Omental fat pad (tissue), 4 donors: Measurements from ENCODE around the gene ARID3A. TPM values are rescaled to one million over a fixed set of nuclear protein-coding genes. Genes with fewer than 3 reads are reported as not detected.

Source experiments
- ATAC-seq: fragments of 150-250 bp; one replicate; pipeline ENCODE4 v1.9.1; 2016; ENCODE audit warnings: mild to moderate bottlenecking, moderate library complexity; ENCODE audit not compliant: low FRiP score
- DNase-seq: peaks from one replicate; pipeline ENCODE4 v3.0.0-alpha.2; 2019; ENCODE audit warnings: low spot score
- total RNA-seq, 4 donors: library from RNA; depleted of rRNA; stranded (reverse); fragments of >200 nt; gene quantifications; one replicate each; pipeline ENCODE4 v1.1.0, GENCODE V29; 2016
- TF ChIP-seq, protein P1 (sequence below), 3 donors: fragments of 450-650 bp; IDR thresholded peaks; one replicate each; pipeline ENCODE4 v1.5.1; 2016 to 2017; ENCODE audit warnings: antibody characterized with exemption in 3 of 3, mild to moderate bottlenecking in 3 of 3, moderate library complexity in 2 of 3

The ARID3A gene
- total RNA-seq, 4 donors from 2014 or later: 3.7 to 15.1 (median 7.7) TPM

DNA sequence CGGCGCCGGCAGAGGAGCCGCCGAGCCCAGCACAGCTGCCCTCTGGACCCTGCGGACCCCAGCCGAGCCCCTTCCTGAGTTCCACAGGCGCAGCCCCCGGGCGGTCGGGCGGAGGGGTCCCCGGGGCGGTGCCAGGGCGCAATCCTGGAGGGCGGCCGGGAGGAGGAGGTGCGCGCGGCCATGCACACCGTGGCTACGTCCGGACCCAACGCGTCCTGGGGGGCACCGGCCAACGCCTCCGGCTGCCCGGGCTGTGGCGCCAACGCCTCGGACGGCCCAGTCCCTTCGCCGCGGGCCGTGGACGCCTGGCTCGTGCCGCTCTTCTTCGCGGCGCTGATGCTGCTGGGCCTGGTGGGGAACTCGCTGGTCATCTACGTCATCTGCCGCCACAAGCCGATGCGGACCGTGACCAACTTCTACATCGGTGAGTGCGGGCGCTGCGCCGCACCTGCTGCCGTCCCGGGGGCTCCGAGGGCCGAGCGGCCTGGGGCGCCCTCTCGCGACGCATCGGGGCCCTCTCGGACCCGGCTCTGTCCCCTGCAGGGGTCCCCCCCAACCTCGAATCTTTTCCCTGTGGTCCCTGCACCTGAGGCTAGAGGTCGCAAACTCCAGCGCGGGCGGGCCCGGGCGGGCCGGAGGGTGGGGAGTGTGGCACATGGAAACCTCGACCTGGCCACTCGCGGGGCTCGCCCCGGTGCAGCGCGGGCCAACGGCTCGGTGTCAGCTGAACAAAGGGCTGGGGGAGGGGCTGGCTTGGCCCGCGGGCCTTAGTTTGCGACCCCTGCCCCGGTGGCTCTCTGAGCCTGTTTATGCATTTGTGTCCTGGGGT is 8.3 kb upstream of the ARID3A start, which contains the start of gene KISS1R:
Gene KISS1R, plus strand, starts transcription at position 11 of the 829 bp plus-strand sequence. Its CDS starts 170 bp downstream, at position 181.
- TF ChIP-seq, protein P1, sequence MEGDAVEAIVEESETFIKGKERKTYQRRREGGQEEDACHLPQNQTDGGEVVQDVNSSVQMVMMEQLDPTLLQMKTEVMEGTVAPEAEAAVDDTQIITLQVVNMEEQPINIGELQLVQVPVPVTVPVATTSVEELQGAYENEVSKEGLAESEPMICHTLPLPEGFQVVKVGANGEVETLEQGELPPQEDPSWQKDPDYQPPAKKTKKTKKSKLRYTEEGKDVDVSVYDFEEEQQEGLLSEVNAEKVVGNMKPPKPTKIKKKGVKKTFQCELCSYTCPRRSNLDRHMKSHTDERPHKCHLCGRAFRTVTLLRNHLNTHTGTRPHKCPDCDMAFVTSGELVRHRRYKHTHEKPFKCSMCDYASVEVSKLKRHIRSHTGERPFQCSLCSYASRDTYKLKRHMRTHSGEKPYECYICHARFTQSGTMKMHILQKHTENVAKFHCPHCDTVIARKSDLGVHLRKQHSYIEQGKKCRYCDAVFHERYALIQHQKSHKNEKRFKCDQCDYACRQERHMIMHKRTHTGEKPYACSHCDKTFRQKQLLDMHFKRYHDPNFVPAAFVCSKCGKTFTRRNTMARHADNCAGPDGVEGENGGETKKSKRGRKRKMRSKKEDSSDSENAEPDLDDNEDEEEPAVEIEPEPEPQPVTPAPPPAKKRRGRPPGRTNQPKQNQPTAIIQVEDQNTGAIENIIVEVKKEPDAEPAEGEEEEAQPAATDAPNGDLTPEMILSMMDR (IDR thresholded peaks at IDR 0.05): no peak
- ATAC-seq: no peak
- no peak for DNase-seq

DNA sequence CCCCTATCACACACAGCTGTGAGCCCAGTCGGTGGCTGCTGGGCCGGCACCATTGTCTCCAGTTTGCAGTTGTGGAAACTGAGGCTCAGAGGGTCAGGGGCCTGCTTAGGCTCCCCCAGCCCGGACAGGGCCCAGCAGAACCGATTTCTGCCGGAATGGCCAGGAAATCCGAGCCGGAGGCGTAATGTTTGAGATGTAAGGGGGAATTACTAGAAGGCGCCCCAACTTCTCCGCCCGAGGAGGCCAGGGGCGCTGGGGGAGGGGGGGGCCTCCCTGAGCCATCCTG is 7.7 kb upstream of the ARID3A start:
- no peak for DNase-seq
- TF ChIP-seq, protein P1 (IDR thresholded peaks at IDR 0.05): no peak
- no peak for ATAC-seq

DNA sequence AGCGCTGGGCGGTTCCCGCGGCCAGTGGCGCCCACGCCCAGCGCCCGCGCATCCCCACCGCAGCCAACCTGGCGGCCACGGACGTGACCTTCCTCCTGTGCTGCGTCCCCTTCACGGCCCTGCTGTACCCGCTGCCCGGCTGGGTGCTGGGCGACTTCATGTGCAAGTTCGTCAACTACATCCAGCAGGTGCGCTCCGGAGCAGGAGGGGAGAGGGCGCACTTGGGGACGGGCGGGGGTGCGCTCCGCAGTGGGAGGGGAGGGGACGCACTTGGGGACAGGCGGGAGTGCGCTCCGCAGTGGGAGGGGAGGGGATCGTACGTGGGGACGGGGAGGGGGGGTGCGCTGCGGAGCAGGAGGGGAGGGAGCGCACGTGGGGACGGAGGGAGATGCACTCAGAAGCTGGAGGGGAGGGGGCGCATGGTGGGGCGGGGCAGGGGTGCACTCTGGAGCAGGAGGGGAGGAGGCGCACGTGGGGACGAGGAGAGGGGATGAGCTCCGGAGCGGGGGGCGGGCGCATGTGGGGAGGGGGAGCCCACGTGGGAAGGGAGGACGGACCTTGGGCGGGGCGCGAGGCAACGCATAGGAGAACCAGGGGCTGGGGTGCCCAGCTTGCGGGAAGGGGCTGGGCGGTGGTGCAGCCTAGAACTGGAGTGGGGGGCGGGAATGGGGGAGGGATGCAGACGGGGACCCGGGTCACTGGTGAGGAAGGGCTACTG is 7.2 kb upstream of the ARID3A start:
- TF ChIP-seq, protein P1 (IDR thresholded peaks at IDR 0.05): no peak
- DNase-seq (no peak), ATAC-seq (no peak)

DNA sequence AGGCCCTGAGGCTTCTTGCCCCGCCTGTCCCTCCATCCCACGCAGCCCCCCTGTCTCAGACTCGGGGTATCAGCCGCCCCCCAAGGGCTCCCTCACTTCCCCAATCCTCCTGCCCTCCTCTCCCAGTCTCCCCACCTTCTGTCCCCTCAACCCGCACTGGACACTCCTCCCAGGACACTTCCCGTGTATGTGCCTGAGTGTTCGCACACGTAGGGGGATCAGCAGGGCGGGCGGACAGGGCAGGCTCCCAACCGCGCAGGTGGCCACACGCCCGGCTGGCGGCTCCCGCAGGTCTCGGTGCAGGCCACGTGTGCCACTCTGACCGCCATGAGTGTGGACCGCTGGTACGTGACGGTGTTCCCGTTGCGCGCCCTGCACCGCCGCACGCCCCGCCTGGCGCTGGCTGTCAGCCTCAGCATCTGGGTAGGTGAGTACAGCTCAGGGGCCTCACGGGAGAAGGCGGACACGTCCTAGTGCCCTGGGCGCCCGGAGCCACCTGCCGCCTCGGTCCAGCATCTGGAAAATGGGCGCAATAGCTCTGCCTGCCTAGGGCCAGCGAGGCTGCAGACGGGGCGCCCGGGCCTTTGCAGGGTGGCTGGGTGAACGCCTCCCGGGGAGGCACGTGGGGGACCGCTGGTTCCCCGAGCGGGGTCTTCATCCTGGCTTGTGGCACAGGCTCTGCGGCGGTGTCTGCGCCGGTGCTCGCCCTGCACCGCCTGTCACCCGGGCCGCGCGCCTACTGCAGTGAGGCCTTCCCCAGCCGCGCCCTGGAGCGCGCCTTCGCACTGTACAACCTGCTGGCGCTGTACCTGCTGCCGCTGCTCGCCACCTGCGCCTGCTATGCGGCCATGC is 6.4 kb upstream of the ARID3A start:
- DNase-seq (no peak), ATAC-seq (no peak)
- TF ChIP-seq, protein P1 (IDR thresholded peaks at IDR 0.05): no peak

DNA sequence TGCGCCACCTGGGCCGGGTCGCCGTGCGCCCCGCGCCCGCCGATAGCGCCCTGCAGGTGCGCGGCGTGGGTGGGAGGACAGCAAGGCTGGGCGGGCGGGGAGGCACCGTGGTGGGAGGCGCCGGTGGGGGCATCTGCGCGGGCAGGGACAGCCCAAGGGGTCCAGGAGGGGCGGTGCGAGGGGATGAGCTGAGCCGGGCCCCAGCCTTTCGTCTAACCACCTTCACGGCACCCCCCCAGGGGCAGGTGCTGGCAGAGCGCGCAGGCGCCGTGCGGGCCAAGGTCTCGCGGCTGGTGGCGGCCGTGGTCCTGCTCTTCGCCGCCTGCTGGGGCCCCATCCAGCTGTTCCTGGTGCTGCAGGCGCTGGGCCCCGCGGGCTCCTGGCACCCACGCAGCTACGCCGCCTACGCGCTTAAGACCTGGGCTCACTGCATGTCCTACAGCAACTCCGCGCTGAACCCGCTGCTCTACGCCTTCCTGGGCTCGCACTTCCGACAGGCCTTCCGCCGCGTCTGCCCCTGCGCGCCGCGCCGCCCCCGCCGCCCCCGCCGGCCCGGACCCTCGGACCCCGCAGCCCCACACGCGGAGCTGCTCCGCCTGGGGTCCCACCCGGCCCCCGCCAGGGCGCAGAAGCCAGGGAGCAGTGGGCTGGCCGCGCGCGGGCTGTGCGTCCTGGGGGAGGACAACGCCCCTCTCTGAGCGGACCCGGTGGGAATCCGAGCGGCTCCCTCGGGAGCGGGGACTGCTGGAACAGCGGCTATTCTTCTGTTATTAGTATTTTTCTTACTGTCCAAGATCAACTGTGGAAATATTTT is 5.6 kb upstream of the ARID3A start:
- TF ChIP-seq, protein P1 (IDR thresholded peaks at IDR 0.05): no peak
- no peak for DNase-seq
- no peak for ATAC-seq

DNA sequence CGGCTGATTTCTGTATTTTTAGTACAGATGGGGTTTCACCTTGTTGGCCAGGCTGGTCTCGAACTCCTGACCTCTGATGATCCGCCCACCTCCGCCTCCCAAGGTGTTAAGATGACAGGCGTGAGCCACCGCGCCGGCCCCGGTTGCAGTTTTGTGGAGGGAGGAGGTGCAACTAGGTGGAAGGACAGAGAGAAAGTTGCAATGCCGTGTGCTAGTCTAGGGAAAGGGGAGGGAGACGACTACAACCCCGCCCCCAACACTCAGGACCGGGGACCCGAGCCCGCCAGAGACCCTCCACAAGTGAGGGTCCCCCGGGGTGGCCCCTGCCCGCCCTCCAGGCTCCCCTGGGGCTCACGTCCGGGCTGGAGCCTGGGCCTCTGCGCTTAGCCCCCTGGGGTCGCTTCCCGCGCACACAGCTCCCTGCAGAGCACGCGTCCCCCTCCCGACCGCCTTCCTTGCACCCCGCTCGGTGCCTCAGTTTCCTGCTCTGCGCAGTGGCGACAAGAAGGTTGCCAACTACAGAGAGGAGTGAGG is 1.2 kb upstream of the ARID3A start:
- ATAC-seq (no peak), DNase-seq (no peak)
- TF ChIP-seq, protein P1 (IDR thresholded peaks at IDR 0.05): no peak
